Measurements from ENCODE around the gene MEX3A. TPM values are rescaled to one million over a fixed set of nuclear protein-coding genes. Genes with fewer than 3 reads are reported as not detected.

The MEX3A gene
- total and polyA plus RNA-seq, 10 of the 15 experiments (the other 5 are each of a cell fraction or from before 2014, with no cell fraction given), result 0.11 to 5.1 (median 1.7) TPM

DNA sequence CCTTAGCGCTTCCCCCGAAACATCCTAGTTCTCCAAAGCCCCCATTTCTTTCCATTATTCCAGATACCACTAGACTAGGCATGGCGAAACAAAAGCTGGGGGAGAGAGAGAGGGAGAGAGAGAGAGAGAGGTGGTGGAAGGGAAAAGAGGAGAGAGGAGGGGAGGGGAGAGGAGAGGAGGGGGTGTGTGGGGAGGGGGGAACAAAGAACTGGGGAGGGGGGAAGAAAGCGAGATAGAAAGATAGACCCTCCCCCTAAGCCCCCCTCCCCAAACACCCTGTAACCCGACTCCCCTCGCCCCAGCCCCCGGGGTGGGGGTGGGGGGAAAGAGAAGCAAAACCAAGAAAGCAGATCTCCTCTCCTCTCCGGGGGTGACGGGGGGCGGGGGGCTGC, 352 bp downstream of the MEX3A start (continued):
- TF ChIP-seq SUPT20H (IDR thresholded peaks at IDR 0.05; ENCODE audit: borderline replicate concordance, control insufficient read depth, low read depth, low read length) (no peak), SIX5 (IDR thresholded peaks at IDR 0.05; ENCODE audit: low read depth, low read length, severe bottlenecking) (no peak), EED (IDR thresholded peaks at IDR 0.05; ENCODE audit: low read depth) (no peak)

DNA sequence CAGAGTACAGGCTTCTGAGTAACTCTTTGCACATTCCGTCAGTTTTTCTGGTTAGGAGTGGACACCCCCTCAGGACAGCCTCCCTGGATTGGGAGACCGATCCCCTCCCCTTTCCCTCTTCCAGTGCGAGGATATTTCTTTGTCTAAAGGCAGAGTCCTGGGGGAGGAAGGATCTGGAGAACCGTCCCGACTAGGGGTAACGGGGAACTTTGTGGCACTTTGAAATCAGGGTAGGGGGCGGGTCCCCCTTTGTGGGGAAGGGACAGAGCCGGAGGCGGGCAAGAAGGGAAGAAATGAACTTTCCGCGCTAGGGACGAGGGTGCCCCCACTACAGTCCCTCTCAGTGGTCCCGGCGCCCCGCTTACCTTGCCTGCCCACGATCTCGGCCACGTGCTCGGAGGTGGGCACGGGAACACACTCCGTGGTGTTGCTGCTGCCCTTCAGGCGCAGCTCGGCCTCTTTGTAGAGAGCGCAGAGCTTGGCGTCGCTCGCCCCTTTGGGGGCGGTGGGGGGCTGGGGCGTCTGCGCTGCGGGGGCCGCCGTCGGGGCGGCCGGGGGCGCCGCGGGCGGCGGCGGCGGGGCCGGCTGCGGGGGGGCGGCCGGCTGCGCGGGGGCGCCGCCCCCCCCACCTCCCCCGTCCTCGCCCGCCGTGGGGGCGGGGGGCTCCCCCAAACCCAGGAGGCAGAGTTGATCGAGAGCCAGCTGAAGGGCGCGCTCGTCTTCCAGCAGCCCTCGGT, 917 bp downstream of the MEX3A start:
- intact Hi-C loops (cut with micrococcal nuclease; ENCODE audit: unreplicated experiment) (no loop called here), in situ Hi-C loops (cut with MboI) (no loop called here)
- SMC1A ChIA-PET (ENCODE audit: uncharacterized antibody, unreplicated experiment), result interaction anchor here (3.4 kb wide), 1 partner anchor 15 kb away, joined by 13 read pairs; no protein-coding TSS in a partner anchor
- Histone ChIP-seq H3K4me3 (peak overlapping the region; percentile 95; the same call in 1 of the 2 replicates), H3K27ac (ENCODE audit: control insufficient read depth, insufficient read depth) (no peak overlapping the region), H3K9ac (ENCODE audit: control insufficient read depth, insufficient read depth, low read length) (no peak overlapping the region), H3K36me3 (ENCODE audit: control insufficient read depth in 2 of 2, insufficient read depth in 2 of 2, low read length in 1 of 2) (no peaks in the 10 kb centered on the region), H3K9me3 (replicated peaks; ENCODE audit: control insufficient read depth, insufficient read depth, low read length) (no peaks in the 10 kb centered on the region; the same call in 2 of the 3 replicates), H4K20me1 (ENCODE audit: control insufficient read depth, insufficient read depth) (no peaks in the 10 kb centered on the region), H3K4me1 (ENCODE audit: control insufficient read depth, insufficient read depth, low read length) (peaks cover 4% of the 10 kb centered on the region; the same call in 1 of the 2 replicates), H2AFZ (ENCODE audit: control insufficient read depth, low read depth, low read length) (no peak overlapping the region), H3K79me2 (ENCODE audit: control insufficient read depth, insufficient read depth, low read length) (no peaks in the 10 kb centered on the region), H3K4me2 (ENCODE audit: control insufficient read depth, insufficient read depth) (peak overlapping the region; percentile 72; the same call in 1 of the 2 replicates), H3K27me3 (replicated peaks in 1 of 2; ENCODE audit: control insufficient read depth in 2 of 2, insufficient read depth in 2 of 2, low read length in 1 of 2) (peaks cover 0 to 2% of the 10 kb centered on the region in 2 experiments; a peak in 1 of 4 replicates)
- DNase-seq (ENCODE audit: low read depth, low spot score) (no peak), FAIRE-seq (no peak), ATAC-seq (no peak)
- BruUV-seq (replicated peaks), result no TSS peak
- WGBS (ENCODE audit: insufficient coverage, insufficient replicate concordance, low lambda C conversion rate, missing lambda C conversion rate), result 36% methylated on average over 31 of the region's 61 CpGs
- POLR2A ChIA-PET, result interaction anchor here (1.4 kb wide), 1 partner anchor 12 kb away, joined by 3 read pairs; no protein-coding TSS in a partner anchor
- CTCF ChIA-PET, result no interaction called here
- RAD21 ChIA-PET (ENCODE audit: unreplicated experiment), result no interaction called here
- no peak for TF ChIP-seq NR2C2 (IDR thresholded peaks at IDR 0.05; ENCODE audit: borderline replicate concordance, control insufficient read depth, insufficient read length, low read depth)
- TF ChIP-seq GATAD2B (conservative IDR thresholded peaks at IDR 0.05; ENCODE audit: low read depth), result no peak
- TF ChIP-seq EGR1 (IDR thresholded peaks at IDR 0.05; ENCODE audit: borderline replicate concordance in 1 of 2, low read depth in 2 of 2, low read length in 2 of 2), result peak in 1 of 2 experiments; percentile 84; a peak in 1 of 3 replicates
- TF ChIP-seq, protein P1, sequence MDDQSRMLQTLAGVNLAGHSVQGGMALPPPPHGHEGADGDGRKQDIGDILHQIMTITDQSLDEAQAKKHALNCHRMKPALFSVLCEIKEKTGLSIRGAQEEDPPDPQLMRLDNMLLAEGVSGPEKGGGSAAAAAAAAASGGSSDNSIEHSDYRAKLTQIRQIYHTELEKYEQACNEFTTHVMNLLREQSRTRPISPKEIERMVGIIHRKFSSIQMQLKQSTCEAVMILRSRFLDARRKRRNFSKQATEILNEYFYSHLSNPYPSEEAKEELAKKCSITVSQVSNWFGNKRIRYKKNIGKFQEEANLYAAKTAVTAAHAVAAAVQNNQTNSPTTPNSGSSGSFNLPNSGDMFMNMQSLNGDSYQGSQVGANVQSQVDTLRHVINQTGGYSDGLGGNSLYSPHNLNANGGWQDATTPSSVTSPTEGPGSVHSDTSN (IDR thresholded peaks at IDR 0.05; ENCODE audit: insufficient replicate concordance, low read depth, low read length), result no peak
- TF ChIP-seq, protein P2, sequence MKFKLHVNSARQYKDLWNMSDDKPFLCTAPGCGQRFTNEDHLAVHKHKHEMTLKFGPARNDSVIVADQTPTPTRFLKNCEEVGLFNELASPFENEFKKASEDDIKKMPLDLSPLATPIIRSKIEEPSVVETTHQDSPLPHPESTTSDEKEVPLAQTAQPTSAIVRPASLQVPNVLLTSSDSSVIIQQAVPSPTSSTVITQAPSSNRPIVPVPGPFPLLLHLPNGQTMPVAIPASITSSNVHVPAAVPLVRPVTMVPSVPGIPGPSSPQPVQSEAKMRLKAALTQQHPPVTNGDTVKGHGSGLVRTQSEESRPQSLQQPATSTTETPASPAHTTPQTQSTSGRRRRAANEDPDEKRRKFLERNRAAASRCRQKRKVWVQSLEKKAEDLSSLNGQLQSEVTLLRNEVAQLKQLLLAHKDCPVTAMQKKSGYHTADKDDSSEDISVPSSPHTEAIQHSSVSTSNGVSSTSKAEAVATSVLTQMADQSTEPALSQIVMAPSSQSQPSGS (IDR thresholded peaks at IDR 0.05; ENCODE audit: low read length), result no peak
- TF ChIP-seq RFX5 (IDR thresholded peaks at IDR 0.05; ENCODE audit: low read depth, low read length), result no peak
- TF ChIP-seq SMAD5 (IDR thresholded peaks at IDR 0.05; ENCODE audit: low read depth), result no peak
- TF ChIP-seq, protein P3, sequence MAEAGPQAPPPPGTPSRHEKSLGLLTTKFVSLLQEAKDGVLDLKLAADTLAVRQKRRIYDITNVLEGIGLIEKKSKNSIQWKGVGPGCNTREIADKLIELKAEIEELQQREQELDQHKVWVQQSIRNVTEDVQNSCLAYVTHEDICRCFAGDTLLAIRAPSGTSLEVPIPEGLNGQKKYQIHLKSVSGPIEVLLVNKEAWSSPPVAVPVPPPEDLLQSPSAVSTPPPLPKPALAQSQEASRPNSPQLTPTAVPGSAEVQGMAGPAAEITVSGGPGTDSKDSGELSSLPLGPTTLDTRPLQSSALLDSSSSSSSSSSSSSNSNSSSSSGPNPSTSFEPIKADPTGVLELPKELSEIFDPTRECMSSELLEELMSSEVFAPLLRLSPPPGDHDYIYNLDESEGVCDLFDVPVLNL (IDR thresholded peaks at IDR 0.05; ENCODE audit: low read depth, low read length), result no peak
- TF ChIP-seq, protein P4, sequence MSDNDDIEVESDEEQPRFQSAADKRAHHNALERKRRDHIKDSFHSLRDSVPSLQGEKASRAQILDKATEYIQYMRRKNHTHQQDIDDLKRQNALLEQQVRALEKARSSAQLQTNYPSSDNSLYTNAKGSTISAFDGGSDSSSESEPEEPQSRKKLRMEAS (IDR thresholded peaks at IDR 0.05; ENCODE audit: low read depth, low read length), result 0 out of 2 replicates have a peak, but pooled peaks have one; percentile 33
- TF ChIP-seq SREBF1 (IDR thresholded peaks at IDR 0.05; ENCODE audit: low read length), result no peak
- peak in 1 of 2 experiments; percentile 37; a peak in 1 of 4 replicates for TF ChIP-seq BHLHE40 (IDR thresholded peaks at IDR 0.05; ENCODE audit: borderline replicate concordance in 1 of 2, low read depth in 2 of 2, low read length in 1 of 2)
- no peak for TF ChIP-seq CHD1 (IDR thresholded peaks at IDR 0.05; ENCODE audit: low read depth, low read length)
- TF ChIP-seq TCF12 (IDR thresholded peaks at IDR 0.05; ENCODE audit: low read depth, low read length), result no peak
- TF ChIP-seq SMC3 (IDR thresholded peaks at IDR 0.05; ENCODE audit: borderline replicate concordance, low read length), result no peak
- TF ChIP-seq BACH1 (IDR thresholded peaks at IDR 0.05; ENCODE audit: borderline replicate concordance), result no peak

All from GM12878 (cell line).